AG04450 (cell line): Measurements from ENCODE around the gene XRCC3. TPM values are rescaled to one million over a fixed set of nuclear protein-coding genes. Genes with fewer than 3 reads are reported as not detected.

Experiments
- CTCF ChIA-PET: fragments of 300-600, 350-600 bp; formaldehyde crosslinking; extraction: SDS; loops from one replicate; lab custom pipeline; 2022; ENCODE audit warnings: antibody characterized with exemption, inconsistent platforms; lab: Charles Lee
- POLR2A ChIA-PET: fragments of 350-600 bp; formaldehyde crosslinking; extraction: SDS; loops from one replicate; lab custom pipeline; 2021; ENCODE audit warnings: antibody characterized with exemption, inconsistent platforms; lab: Yijun Ruan, JAX
- DNase-seq: peaks from one replicate; pipeline ENCODE4 v3.0.0-alpha.2; 2011; ENCODE audit warnings: low read depth, low spot score
- H3K27ac ChIP-seq: one replicate; pipeline ENCODE4 v1.5.1; 2012; ENCODE audit warnings: low read depth, low read length, control low read depth
- H3K27me3 ChIP-seq: one replicate; pipeline ENCODE4 v1.6.0; 2012; ENCODE audit warnings: low read length; ENCODE audit not compliant: control insufficient read depth, insufficient read depth
- H3K4me3 ChIP-seq: 2 replicates; pipeline ENCODE4 v1.5.1; 2011; ENCODE audit warnings: mild to moderate bottlenecking, low read depth, low read length, control low read depth
- H3K9me3 ChIP-seq: 2 replicates; pipeline ENCODE4 v1.5.1; 2012; ENCODE audit warnings: low read length; ENCODE audit not compliant: control insufficient read depth, insufficient read depth
- CTCF ChIP-seq: IDR thresholded peaks from 2 replicates; pipeline ENCODE4 v1.5.1; 2011; ENCODE audit warnings: low read depth, low read length, control low read depth, inconsistent platforms
- polyA plus RNA-seq: library from polyadenylated mRNA; depleted of rRNA; stranded (reverse); fragments of >200 nt; gene quantifications from 2 replicates; pipeline ENCODE4 v1.2.3, GENCODE V29; 2011

Gene XRCC3
- polyA plus RNA-seq, 1 experiment = 4.8 TPM

- H3K27ac ChIP-seq = no peak overlapping the region
- no peak for TF ChIP-seq CTCF
- CTCF ChIA-PET = no interaction called here
- DNase-seq = no peak
- POLR2A ChIA-PET = no interaction called here
- H3K4me3 ChIP-seq = no peak overlapping the region
- no peaks in the 10 kb centered on the region for H3K27me3 ChIP-seq
- no peaks in the 10 kb centered on the region for H3K9me3 ChIP-seq
These were observed 3.5 kb downstream of the XRCC3 start for GRCh38 chr14:103711516-103712431.

- H3K27ac ChIP-seq = no peak overlapping the region
- TF ChIP-seq CTCF = no peak
- H3K27me3 ChIP-seq = no peaks in the 10 kb centered on the region
- no peak overlapping the region for H3K4me3 ChIP-seq
- H3K9me3 ChIP-seq = no peaks in the 10 kb centered on the region
- ChIA-PET CTCF (no interaction called here), POLR2A (no interaction called here)
- DNase-seq = no peak
These were observed 4.4 kb downstream of the XRCC3 start for GRCh38 chr14:103710771-103711377.

GRCh38 chr14:103709814-103710213 is 5.4 kb downstream of the XRCC3 start:
- CTCF ChIA-PET = no interaction called here

GRCh38 chr14:103708750-103709187 is 6.5 kb downstream of the XRCC3 start:
- no peak for TF ChIP-seq CTCF
- POLR2A ChIA-PET = interaction anchor here (0.6 kb wide), 1 partner anchor 123 kb away, joined by 6 read pairs; no protein-coding TSS in a partner anchor
- Histone ChIP-seq H3K27ac (no peak overlapping the region), H3K9me3 (no peaks in the 10 kb centered on the region), H3K27me3 (no peaks in the 10 kb centered on the region), H3K4me3 (no peak overlapping the region)
- CTCF ChIA-PET = no interaction called here
- no peak for DNase-seq

More at GRCh38 chr14:103709814-103710213, 5.4 kb downstream of the XRCC3 start:
- TF ChIP-seq CTCF = no peak
- H3K9me3 ChIP-seq = no peaks in the 10 kb centered on the region
- no peaks in the 10 kb centered on the region for H3K27me3 ChIP-seq
- POLR2A ChIA-PET = no interaction called here
- DNase-seq = no peak
- no peak overlapping the region for H3K27ac ChIP-seq
- no peak overlapping the region for H3K4me3 ChIP-seq
